Astrocyte (in vitro differentiated cells and primary cell): Measurements from ENCODE around the gene ZBTB22. TPM values are rescaled to one million over a fixed set of nuclear protein-coding genes. Genes with fewer than 3 reads are reported as not detected.

Experiments used
- DNase-seq: peaks from one replicate; pipeline ENCODE4 v3.0.0-alpha.2; 2010; ENCODE audit warnings: low read depth
- FAIRE-seq: peaks from 2 replicates; lab custom pipeline; 2011; peaks lifted over from hg19 to GRCh38; lab: Jason Lieb, UNC
- H2AFZ ChIP-seq: 2 replicates; pipeline ENCODE4 v1.6.0; 2012; ENCODE audit warnings: low read depth, low read length, inconsistent platforms
- H3K27ac ChIP-seq: 2 replicates; pipeline ENCODE4 v1.5.1; 2011; ENCODE audit warnings: low read depth, low read length, inconsistent platforms
- H3K27me3 ChIP-seq: 2 replicates; pipeline ENCODE4 v1.6.0; 2011; ENCODE audit warnings: low read length, inconsistent platforms; ENCODE audit not compliant: insufficient read depth
- H3K36me3 ChIP-seq: 2 replicates; pipeline ENCODE4 v1.5.1; 2011; ENCODE audit warnings: low read length, inconsistent platforms; ENCODE audit not compliant: insufficient read depth
- H3K4me1 ChIP-seq: 2 replicates; pipeline ENCODE4 v1.5.1; 2011; ENCODE audit warnings: low read length, inconsistent platforms; ENCODE audit not compliant: insufficient read depth
- H3K4me2 ChIP-seq: 2 replicates; pipeline ENCODE4 v1.6.0; 2012; ENCODE audit warnings: low read length, inconsistent platforms
- H3K4me3 ChIP-seq: 2 replicates; pipeline ENCODE4 v1.5.1; 2011; ENCODE audit warnings: low read depth, mild to moderate bottlenecking, low read length, inconsistent platforms; ENCODE audit not compliant: insufficient read depth
- H3K79me2 ChIP-seq: 2 replicates; pipeline ENCODE4 v1.6.0; 2012; ENCODE audit warnings: mild to moderate bottlenecking, low read length, inconsistent platforms; ENCODE audit not compliant: insufficient read depth
- H3K9ac ChIP-seq: 2 replicates; pipeline ENCODE4 v1.6.0; 2012; ENCODE audit warnings: mild to moderate bottlenecking, low read length, inconsistent platforms
- H3K9me3 ChIP-seq: 2 replicates; pipeline ENCODE4 v1.5.1; 2012; ENCODE audit warnings: low read depth, mild to moderate bottlenecking, low read length, inconsistent platforms; ENCODE audit not compliant: insufficient read depth
- H4K20me1 ChIP-seq: 2 replicates; pipeline ENCODE4 v1.6.0; 2012; ENCODE audit warnings: low read length, inconsistent platforms; ENCODE audit not compliant: insufficient read depth
- H3K27ac Mint-ChIP-seq: one replicate; pipeline ENCODE4 v1.8.0; 2021; ENCODE audit warnings: mild to moderate bottlenecking, mixed read lengths; ENCODE audit not compliant: unreplicated experiment
- H3K27me3 Mint-ChIP-seq: one replicate; pipeline ENCODE4 v1.8.0; 2021; ENCODE audit warnings: low read depth, mixed read lengths; ENCODE audit not compliant: unreplicated experiment
- H3K36me3 Mint-ChIP-seq: one replicate; pipeline ENCODE4 v1.8.0; 2021; ENCODE audit warnings: low read depth, mixed read lengths; ENCODE audit not compliant: unreplicated experiment
- H3K4me1 Mint-ChIP-seq: one replicate; pipeline ENCODE4 v1.8.0; 2021; ENCODE audit warnings: low read depth, mixed read lengths; ENCODE audit not compliant: unreplicated experiment
- H3K4me3 Mint-ChIP-seq: one replicate; pipeline ENCODE4 v1.8.0; 2021; ENCODE audit warnings: mild to moderate bottlenecking, moderate library complexity, mixed read lengths; ENCODE audit not compliant: unreplicated experiment
- H3K9me3 Mint-ChIP-seq: one replicate; pipeline ENCODE4 v1.8.0; 2021; ENCODE audit warnings: mild to moderate bottlenecking, mixed read lengths; ENCODE audit not compliant: unreplicated experiment
- CTCF ChIP-seq: IDR thresholded peaks from 2 replicates; pipeline ENCODE4 v1.5.1; 2011; ENCODE audit warnings: low read depth, mild to moderate bottlenecking, inconsistent platforms, low read length, moderate library complexity; ENCODE audit not compliant: insufficient read depth
- EZH2 ChIP-seq: IDR thresholded peaks from 2 replicates; pipeline ENCODE4 v1.6.1; 2012; ENCODE audit warnings: mild to moderate bottlenecking, low read length, inconsistent platforms; ENCODE audit not compliant: insufficient read depth
- total RNA-seq: library from RNA; stranded (reverse); gene quantifications from 2 replicates; pipeline ENCODE4 v1.2.1, GENCODE V29; 2021

ZBTB22 gene
- total RNA-seq, 1 donor from 2014 or later, result 13.1 TPM

GRCh38 chr6:33313709-33314514 lies 3.6 kb downstream of the ZBTB22 start, which contains the start of gene TAPBP:
Gene TAPBP (minus strand): TSS chr6:33314078. CDS start chr6:33314041, 37 bp downstream.
- H3K27ac Mint-ChIP-seq, result peak within 1 kb of the TSS; percentile 98
- no peak for TF ChIP-seq EZH2
- no peak for TF ChIP-seq CTCF
- no peaks in the 10 kb centered on the region for H3K9me3 Mint-ChIP-seq
- peak within 1 kb of the TSS; percentile 82 for H3K27ac ChIP-seq
- H3K4me3 ChIP-seq, result peak within 1 kb of the TSS; percentile 84
- no peaks in the 10 kb centered on the region for H3K9me3 ChIP-seq
- peak within 1 kb of the TSS; percentile 98 for H3K4me3 Mint-ChIP-seq
- no peaks in the 10 kb centered on the region for H3K27me3 ChIP-seq
- FAIRE-seq (no peak), DNase-seq (peak; percentile 42)
- H2AFZ ChIP-seq, result peak within 1 kb of the TSS; percentile 78
- H3K4me1 Mint-ChIP-seq, result peaks cover 18% of the 10 kb centered on the region
- no peaks in the 10 kb centered on the region for H3K27me3 Mint-ChIP-seq
- peak within 1 kb of the TSS; percentile 100 for H3K4me2 ChIP-seq
- peak within 1 kb of the TSS; percentile 89 for H3K9ac ChIP-seq
- peaks cover 6% of the 10 kb centered on the region for H3K36me3 ChIP-seq
- H3K79me2 ChIP-seq, result peaks cover 55% of the 10 kb centered on the region
- peaks cover 36% of the 10 kb centered on the region for H3K4me1 ChIP-seq
- peaks cover 23% of the 10 kb centered on the region for H4K20me1 ChIP-seq
- H3K36me3 Mint-ChIP-seq, result peaks cover 6% of the 10 kb centered on the region

- Mint-ChIP-seq H3K4me3 (peak overlapping the region; percentile 98), H3K4me1 (peaks cover 14% of the 10 kb centered on the region), H3K36me3 (peaks cover 6% of the 10 kb centered on the region), H3K9me3 (no peaks in the 10 kb centered on the region), H3K27me3 (no peaks in the 10 kb centered on the region), H3K27ac (peak overlapping the region; percentile 98)
- H3K36me3 ChIP-seq, result no peaks in the 10 kb centered on the region
- peak overlapping the region; percentile 84 for H3K4me3 ChIP-seq
- H3K9ac ChIP-seq, result peak overlapping the region; percentile 89
- no peaks in the 10 kb centered on the region for H3K27me3 ChIP-seq
- FAIRE-seq (no peak), DNase-seq (no peak)
- TF ChIP-seq CTCF (no peak), EZH2 (no peak)
- peaks cover 24% of the 10 kb centered on the region for H4K20me1 ChIP-seq
- peak overlapping the region; percentile 100 for H3K4me2 ChIP-seq
- H2AFZ ChIP-seq, result peak overlapping the region; percentile 78
- peaks cover 29% of the 10 kb centered on the region for H3K4me1 ChIP-seq
- no peaks in the 10 kb centered on the region for H3K9me3 ChIP-seq
- H3K27ac ChIP-seq, result peak overlapping the region; percentile 82
- H3K79me2 ChIP-seq, result peaks cover 55% of the 10 kb centered on the region
These were observed 4.3 kb downstream of the ZBTB22 start for GRCh38 chr6:33313105-33313708.
